T-helper 17 cell (primary cell): ENCODE measurements around the gene CROCC. TPM values are rescaled to one million over a fixed set of nuclear protein-coding genes. Genes with fewer than 3 reads are reported as not detected.
"Not testable (repeated sequence)": the region's sequence is repeated elsewhere in the genome, so short reads cannot be mapped to it uniquely, and the experiment has no call there.

ENCODE experiments used
- ATAC-seq: fragments of 150-1000 bp; cut with Tn5 transposase; 2 replicates; pipeline ENCODE4 v1.10.0; 2021; ENCODE audit warnings: mild to moderate bottlenecking, moderate library complexity
- DNase-seq, 3 donors: peaks; one replicate each; pipeline versions ENCODE4 v3.0.0 to v3.0.0-alpha.2; 2020 to 2021
- H3K9me3 ChIP-seq: one replicate; pipeline ENCODE4 v1.7.0; 2013; ENCODE audit warnings: low read length, mild to moderate bottlenecking; ENCODE audit not compliant: control insufficient read depth, poor library complexity, severe bottlenecking
- H3K27ac Mint-ChIP-seq: one replicate; pipeline ENCODE4 v1.8.0; 2022; ENCODE audit warnings: mild to moderate bottlenecking, moderate library complexity, mixed read lengths
- H3K27me3 Mint-ChIP-seq: one replicate; pipeline ENCODE4 v1.8.0; 2022; ENCODE audit warnings: mixed read lengths
- H3K36me3 Mint-ChIP-seq: one replicate; pipeline ENCODE4 v1.8.0; 2022; ENCODE audit warnings: low read depth, mixed read lengths
- H3K4me1 Mint-ChIP-seq: one replicate; pipeline ENCODE4 v1.8.0; 2022; ENCODE audit warnings: mild to moderate bottlenecking, mixed read lengths
- H3K4me3 Mint-ChIP-seq: one replicate; pipeline ENCODE4 v1.8.0; 2022; ENCODE audit warnings: mild to moderate bottlenecking, moderate library complexity, mixed read lengths
- total RNA-seq, 4 donors: library from RNA in 2 of 4; stranded (reverse) in 2 of 4; gene quantifications; one replicate each; pipeline ENCODE4 v1.2.3 and lab custom pipeline; 2022 to 2026

Gene CROCC
- total RNA-seq, 2 donors from 2014 or later, result 52.4 to 55.9 TPM

DNA sequence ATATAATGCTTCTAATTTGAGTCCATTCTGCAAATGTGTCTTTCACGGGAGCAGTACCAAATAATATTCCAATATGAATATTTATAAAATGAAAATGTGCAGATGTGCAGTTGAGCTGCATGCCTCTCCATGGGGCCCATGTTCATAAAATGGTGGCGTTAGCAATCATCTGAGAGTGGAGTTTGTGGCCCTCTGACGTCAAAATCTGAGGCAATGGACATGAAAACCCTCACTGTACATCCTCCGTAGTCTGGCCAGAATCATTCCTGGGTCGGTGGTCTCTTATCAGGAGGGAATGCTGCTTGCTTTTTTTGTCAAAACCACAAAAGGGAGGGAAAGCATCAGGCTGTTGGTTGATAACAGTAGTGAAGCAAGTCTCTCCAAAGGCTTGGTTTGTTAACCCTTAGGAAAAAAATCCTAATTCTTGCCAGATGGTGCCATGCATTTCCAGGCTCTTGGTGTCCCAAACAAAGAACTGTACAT is 31.2 kb upstream of the CROCC start:
- Mint-ChIP-seq H3K4me1 (peaks cover 29% of the 10 kb centered on the region), H3K27me3 (peaks cover 29% of the 10 kb centered on the region)
- DNase-seq, H3K27ac Mint-ChIP-seq, H3K4me3 Mint-ChIP-seq, H3K36me3 Mint-ChIP-seq, ATAC-seq, H3K9me3 ChIP-seq: not testable (repeated sequence)

DNA sequence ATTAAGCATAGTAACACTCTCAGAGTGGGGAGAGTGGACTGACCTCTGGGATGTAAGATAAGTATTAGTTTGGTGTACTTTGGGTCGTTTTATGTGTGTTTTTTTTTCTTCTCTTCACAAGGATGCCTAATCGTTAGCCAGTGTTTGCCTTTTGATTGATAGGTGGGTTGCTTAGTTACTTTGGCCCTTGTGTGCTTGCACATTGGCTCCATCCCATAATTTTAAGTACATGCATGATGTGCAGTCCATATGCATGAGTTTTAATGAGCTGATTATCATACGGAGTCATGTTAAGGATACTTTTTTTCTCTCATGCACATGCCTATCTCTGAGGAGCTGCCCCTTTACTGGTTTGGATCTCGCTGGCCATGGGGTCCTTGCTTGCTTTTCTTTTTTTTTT is 30.7 kb upstream of the CROCC start:
- not testable (repeated sequence) for DNase-seq
- H3K27me3 Mint-ChIP-seq, result peaks cover 26% of the 10 kb centered on the region

DNA sequence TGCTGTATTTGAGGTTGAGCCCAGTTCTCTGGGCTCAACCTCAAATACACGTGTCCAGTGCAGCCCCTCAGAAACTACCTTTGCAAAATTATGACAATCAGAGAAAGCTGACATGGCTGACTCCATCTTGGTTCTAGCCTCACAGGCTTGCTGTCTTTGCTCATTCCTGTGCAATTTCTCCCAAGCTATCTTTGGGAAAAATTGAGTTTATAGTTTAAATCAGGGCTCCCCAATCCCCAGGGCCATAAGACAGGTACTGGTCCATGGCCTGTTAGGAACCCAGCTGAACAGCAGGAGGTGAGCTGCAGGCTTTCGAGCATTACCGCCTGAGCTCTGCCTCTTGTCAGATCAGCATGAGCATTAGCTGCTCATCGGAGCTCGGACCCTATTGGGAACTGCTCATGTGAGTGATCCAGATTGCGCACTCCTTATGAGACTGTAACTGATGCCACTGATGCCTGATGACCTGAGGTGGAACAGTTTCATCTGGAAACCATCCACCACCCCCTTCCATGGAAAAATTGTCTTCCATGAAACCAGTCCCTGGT is 28.7 kb upstream of the CROCC start:
- H3K27me3 Mint-ChIP-seq, result peaks cover 16% of the 10 kb centered on the region
- DNase-seq, ATAC-seq, H3K9me3 ChIP-seq, H3K36me3 Mint-ChIP-seq, H3K4me3 Mint-ChIP-seq: not testable (repeated sequence)
- H3K4me1 Mint-ChIP-seq, result peaks cover 44% of the 10 kb centered on the region
- H3K27ac Mint-ChIP-seq, result peak overlapping the region; percentile 98

More for the DNA sequence above, 30.7 kb upstream of the CROCC start:
- H3K9me3 ChIP-seq, ATAC-seq, H3K4me3 Mint-ChIP-seq, H3K36me3 Mint-ChIP-seq, H3K27ac Mint-ChIP-seq: not testable (repeated sequence)
- peaks cover 29% of the 10 kb centered on the region for H3K4me1 Mint-ChIP-seq

DNA sequence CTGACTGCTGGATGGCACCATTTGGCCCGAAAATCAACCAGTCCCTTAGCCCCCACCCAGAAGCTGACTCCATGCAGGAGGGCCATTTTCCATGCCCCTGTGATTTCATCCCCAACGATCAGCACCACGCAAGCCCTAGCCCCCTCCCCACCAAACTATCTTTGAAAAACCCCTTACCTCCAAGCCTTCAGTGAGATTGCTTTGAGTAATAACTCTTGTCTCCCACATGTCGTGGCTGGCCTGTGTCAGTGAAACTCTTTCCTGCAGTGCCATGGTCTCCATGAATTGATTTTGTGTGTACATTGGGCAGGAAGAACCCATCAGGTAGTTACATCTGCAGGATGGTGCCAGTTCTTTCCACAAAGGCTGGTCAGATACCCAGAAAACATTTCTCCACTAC is 27.9 kb upstream of the CROCC start:
- H3K27me3 Mint-ChIP-seq, result peaks cover 16% of the 10 kb centered on the region
- not testable (repeated sequence) for DNase-seq, H3K9me3 ChIP-seq, ATAC-seq, H3K36me3 Mint-ChIP-seq
- H3K4me3 Mint-ChIP-seq, result peak overlapping the region; percentile 50
- peaks cover 42% of the 10 kb centered on the region for H3K4me1 Mint-ChIP-seq
- H3K27ac Mint-ChIP-seq, result peak overlapping the region; percentile 98

DNA sequence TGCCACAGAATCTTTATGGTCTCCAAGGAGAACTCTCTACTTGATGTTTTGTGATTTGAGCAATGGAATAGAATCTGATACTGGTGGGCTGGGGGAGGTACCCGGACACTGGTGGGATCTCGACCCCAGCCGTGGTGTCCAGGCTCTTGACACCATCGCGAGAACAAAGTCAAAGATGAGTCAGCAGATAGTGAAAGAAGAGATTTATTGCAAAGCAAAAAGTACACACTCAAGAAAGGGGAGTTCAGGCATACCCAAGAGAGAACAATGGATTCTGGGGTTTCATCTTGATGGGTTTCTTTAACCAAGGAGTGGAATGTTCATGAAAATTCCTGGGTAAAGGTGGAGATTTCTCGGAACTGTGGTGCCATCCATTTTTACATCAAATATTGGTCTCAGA is 27.4 kb upstream of the CROCC start:
- H3K27me3 Mint-ChIP-seq, result peaks cover 12% of the 10 kb centered on the region
- not testable (repeated sequence) for ATAC-seq, H3K36me3 Mint-ChIP-seq, DNase-seq, H3K9me3 ChIP-seq, H3K4me3 Mint-ChIP-seq
- H3K27ac Mint-ChIP-seq, result peak overlapping the region; percentile 98
- peaks cover 38% of the 10 kb centered on the region for H3K4me1 Mint-ChIP-seq

DNA sequence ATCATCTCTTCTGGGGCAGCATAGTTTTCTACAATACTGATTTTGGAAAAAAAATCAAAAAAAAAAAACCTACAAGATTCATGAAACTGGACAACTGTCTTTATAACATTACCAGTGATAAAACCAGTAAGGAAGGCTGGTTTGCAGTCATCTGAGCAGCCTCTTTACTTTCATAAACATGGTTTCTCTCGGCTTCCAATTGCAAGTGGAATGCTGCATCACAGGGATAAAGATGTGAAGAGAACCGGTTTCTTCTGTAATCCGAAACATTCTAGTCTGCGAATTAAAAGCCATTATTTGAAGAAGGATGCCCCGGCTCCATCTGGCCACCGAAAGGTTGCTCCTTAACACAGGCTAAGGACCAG is 26.5 kb upstream of the CROCC start:
- Mint-ChIP-seq H3K4me1 (peaks cover 30% of the 10 kb centered on the region), H3K4me3 (peak overlapping the region; percentile 69), H3K27ac (peak overlapping the region; percentile 98), H3K27me3 (peaks cover 12% of the 10 kb centered on the region)
- ATAC-seq, H3K36me3 Mint-ChIP-seq, DNase-seq, H3K9me3 ChIP-seq: not testable (repeated sequence)

DNA sequence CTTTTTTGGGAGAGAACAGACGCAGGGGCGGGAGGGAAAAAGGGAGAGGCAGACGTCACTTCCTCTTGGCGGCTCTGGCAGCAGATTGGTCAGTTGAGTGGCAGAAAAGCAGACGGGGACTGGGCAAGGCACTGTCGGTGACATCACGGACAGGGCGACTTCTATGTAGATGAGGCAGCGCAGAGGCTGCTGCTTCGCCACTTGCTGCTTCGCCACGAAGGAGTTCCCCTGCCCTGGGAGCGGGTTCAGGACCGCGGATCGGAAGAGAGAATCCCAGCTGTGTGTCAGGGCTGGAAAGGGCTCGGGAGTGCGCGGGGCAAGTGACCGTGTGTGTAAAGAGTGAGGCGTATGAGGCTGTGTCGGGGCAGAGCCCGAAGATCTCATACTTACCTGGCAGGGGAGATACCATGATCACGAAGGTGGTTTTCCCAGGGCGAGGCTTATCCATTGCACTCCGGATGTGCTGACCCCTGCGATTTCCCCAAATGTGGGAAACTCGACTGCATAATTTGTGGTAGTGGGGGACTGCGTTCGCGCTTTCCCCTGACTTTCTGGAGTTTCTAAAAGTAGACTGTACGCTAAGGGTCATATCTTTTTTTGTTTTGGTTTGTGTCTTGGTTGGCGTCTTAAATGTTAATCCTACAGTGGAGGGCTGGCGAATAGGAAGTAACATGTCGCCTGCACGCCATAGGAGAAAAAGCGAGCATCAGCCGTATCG is 26.0 kb upstream of the CROCC start, which contains the start of gene RNU1-2:
RNU1-2 (plus strand) TSS at position 383 of the 718 bp plus-strand sequence.
- DNase-seq, result peak; percentile 56 to 83 (median 65)
- H3K27ac Mint-ChIP-seq, result peak within 1 kb of the TSS; percentile 98
- not testable (repeated sequence) for H3K27me3 Mint-ChIP-seq, H3K36me3 Mint-ChIP-seq, H3K9me3 ChIP-seq
- H3K4me1 Mint-ChIP-seq, result peaks cover 33% of the 10 kb centered on the region
- peak within 1 kb of the TSS; percentile 69 for H3K4me3 Mint-ChIP-seq
- peak; percentile 99 for ATAC-seq

DNA sequence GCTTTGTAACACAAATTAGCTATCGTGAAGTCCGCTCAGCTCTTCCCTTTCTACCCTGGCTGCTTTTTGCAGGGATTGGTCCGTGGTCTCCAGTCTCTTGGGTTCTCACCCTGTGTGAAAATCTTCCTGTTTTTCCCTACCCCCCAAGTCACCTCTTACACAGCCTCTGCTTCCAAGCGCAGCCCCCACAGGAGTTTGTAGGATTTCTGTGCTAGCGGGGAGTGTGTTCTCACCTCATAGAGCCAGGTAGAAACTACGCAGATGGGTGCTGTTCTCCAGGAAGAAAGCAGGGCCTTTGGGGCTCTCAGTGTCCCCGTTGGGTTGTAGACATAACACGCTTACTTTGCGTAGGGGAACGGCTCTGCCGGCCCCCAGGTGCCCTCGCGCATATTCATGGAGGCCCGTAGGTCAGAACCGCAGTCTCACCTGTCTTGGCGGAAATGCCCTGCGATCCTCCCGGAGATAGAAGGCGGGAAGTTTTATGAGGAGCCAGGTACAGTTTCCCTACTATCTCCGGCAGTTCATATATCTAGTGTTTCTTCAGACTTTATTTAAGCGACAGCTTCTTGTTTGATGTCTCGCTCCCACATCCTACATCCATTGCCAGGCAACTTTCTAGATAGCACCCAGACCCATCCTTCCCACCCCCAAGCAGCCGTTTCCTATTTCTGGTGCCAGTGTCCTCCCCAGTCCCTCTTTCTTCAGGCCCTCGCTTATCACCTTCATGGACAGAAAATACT is 25.2 kb upstream of the CROCC start:
- ATAC-seq (peak; percentile 4), DNase-seq (peak in 2 of 3 donors; percentile 42 to 51)
- not testable (repeated sequence) for H3K9me3 ChIP-seq, H3K36me3 Mint-ChIP-seq, H3K27me3 Mint-ChIP-seq
- H3K27ac Mint-ChIP-seq, result peak overlapping the region; percentile 98
- H3K4me3 Mint-ChIP-seq, result peak overlapping the region; percentile 69
- H3K4me1 Mint-ChIP-seq, result peaks cover 38% of the 10 kb centered on the region

DNA sequence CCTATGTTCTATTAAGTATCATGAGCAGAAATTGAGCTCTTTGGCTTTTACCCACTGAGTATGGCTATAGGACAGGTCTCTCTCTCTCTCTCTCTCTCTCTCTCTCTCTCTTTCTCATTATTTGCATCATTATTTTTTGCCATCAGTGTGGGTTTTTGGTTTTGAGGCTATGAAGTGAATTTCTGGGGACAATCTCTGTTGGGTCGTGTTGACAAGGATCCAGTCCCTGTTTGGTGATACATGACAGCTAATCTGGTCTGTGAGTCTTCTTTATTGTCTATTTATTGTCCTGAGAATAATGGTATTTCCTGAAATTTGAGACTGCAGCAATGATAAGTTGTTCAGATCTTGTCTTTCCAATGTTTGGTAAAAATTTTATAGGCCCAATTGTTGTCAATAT is 24.1 kb upstream of the CROCC start:
- H3K9me3 ChIP-seq, H3K27me3 Mint-ChIP-seq, ATAC-seq, H3K36me3 Mint-ChIP-seq, DNase-seq: not testable (repeated sequence)
- H3K27ac Mint-ChIP-seq, result peak overlapping the region; percentile 98
- H3K4me1 Mint-ChIP-seq, result peaks cover 35% of the 10 kb centered on the region
- peak overlapping the region; percentile 41 for H3K4me3 Mint-ChIP-seq

DNA sequence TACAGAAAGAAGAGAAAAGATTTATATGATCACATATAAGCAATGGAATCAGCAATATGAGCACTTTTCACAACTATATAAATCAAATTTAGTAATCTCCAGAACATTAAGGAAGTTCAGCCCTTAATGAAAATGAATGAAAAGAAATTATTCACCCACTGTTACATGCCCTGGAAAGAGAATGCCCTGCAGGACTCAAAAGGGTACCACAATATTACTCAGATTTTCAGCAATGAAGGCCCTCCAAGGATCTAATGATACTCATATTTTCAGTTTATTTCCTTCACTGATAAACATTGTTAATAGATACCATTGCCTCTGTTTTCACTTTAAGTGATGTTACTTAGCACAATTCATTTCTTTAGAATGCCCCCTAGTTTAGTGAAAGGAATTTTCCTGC is 23.4 kb upstream of the CROCC start:
- ATAC-seq, H3K9me3 ChIP-seq, DNase-seq, H3K27me3 Mint-ChIP-seq, H3K36me3 Mint-ChIP-seq: not testable (repeated sequence)
- H3K4me1 Mint-ChIP-seq, result peaks cover 40% of the 10 kb centered on the region
- H3K27ac Mint-ChIP-seq, result peak overlapping the region; percentile 98
- H3K4me3 Mint-ChIP-seq, result peak overlapping the region; percentile 41

DNA sequence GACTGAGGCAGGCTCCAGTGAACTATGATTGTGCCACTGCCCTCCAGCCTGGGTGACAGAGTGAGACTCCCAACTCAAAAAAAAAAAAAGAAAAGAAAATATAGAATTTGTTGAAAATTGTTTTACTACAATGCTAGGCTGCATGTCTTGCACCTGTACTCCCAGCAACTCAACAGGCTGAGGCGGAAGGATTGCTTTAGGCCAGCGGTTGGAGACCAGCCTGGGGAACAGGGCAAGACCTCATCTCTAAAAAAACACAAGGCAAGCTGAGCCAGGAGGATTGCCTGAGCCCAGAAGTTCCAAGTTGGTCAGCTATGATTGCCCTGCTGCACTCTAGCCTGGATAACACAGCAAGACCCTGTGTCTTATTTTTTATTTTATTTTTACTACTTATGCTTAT is 22.7 kb upstream of the CROCC start:
- H3K36me3 Mint-ChIP-seq, ATAC-seq, H3K27ac Mint-ChIP-seq, H3K4me3 Mint-ChIP-seq, DNase-seq, H3K9me3 ChIP-seq, H3K27me3 Mint-ChIP-seq: not testable (repeated sequence)
- peaks cover 46% of the 10 kb centered on the region for H3K4me1 Mint-ChIP-seq

DNA sequence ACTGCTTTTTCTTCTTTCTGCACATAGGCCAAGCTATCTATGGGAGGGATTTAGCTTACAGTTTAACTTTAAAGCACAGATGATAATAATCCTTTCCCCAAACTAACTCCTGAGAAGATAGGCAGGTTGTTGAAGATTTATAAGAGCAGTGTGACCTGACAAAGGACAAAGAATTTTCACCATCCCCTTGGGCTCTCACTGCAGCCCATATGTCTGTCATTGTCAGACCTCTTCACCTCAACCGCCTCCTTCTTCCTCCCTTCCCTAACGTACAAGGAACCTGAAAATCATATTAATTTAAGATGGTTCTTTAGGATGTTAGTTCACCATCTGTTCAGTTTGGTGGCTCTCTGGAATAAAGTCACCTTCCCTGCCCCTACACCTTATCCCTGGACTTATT is 21.0 kb upstream of the CROCC start:
- DNase-seq, result no peak
- no peaks in the 10 kb centered on the region for H3K36me3 Mint-ChIP-seq
- H3K4me3 Mint-ChIP-seq, result no peak overlapping the region
- no peaks in the 10 kb centered on the region for H3K9me3 ChIP-seq
- H3K4me1 Mint-ChIP-seq, result peaks cover 38% of the 10 kb centered on the region
- no peaks in the 10 kb centered on the region for H3K27me3 Mint-ChIP-seq
- peak overlapping the region; percentile 79 for H3K27ac Mint-ChIP-seq
- no peak for ATAC-seq

DNA sequence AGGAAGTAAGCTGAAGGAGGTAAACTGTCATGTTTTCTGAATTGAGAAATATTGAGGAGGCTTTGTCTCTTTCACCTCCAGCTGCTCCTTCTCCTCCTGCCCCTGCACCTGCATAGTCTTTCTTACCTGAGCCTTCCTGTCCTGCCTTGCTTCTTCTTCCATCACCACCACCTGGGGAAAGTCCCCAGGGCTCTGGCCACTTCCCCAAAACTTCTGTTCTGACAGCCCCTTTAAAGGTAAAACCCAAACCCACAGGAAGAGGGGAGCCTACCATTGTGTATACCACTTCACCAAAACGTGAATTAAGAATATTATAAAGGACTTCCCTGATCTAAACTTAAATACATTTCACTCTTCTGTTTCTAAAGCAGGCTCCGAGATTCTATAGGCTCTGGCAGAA is 20.4 kb upstream of the CROCC start:
- peaks cover 34% of the 10 kb centered on the region for H3K4me1 Mint-ChIP-seq
- not testable (repeated sequence) for ATAC-seq

More for the DNA sequence above, 20.4 kb upstream of the CROCC start:
- H3K27ac Mint-ChIP-seq, result peak overlapping the region; percentile 79
- DNase-seq, H3K4me3 Mint-ChIP-seq, H3K36me3 Mint-ChIP-seq, H3K9me3 ChIP-seq, H3K27me3 Mint-ChIP-seq: not testable (repeated sequence)
